Stimulated activated CD8-positive, alpha-beta memory T cell treated with anti-CD3 and anti-CD28 coated beads, Interleukin-4, amount 100 ng/mL, for 1 hour (primary cell): ENCODE measurements around the gene PRPH.
A peak's percentile ranks its signal among the peaks of the same experiment; 100 is the strongest.
"Not testable (repeated sequence)": the region's sequence is repeated elsewhere in the genome, so short reads cannot be mapped to it uniquely, and the experiment has no call there.

ENCODE experiments used
- DNase-seq, 2 donors: peaks; one replicate each; pipeline ENCODE4 v3.0.0-alpha.2; 2020; ENCODE audit warnings: low read depth in 2 of 2, low spot score in 1 of 2

Gene PRPH

GRCh38 chr12:49298160-49298559 lies 3.2 kb downstream of the PRPH start:
- no peak for DNase-seq

GRCh38 chr12:49301760-49302159 lies 6.8 kb downstream of the PRPH start:
- no peak for DNase-seq

- DNase-seq: no peak
Observed at GRCh38 chr12:49304161-49304560, 9.2 kb downstream of the PRPH start.

GRCh38 chr12:49305762-49306510 lies 11.0 kb downstream of the PRPH start:
- no peak for DNase-seq

- no peak for DNase-seq
Observed at GRCh38 chr12:49309386-49309785, 14.4 kb downstream of the PRPH start.

GRCh38 chr12:49310451-49311000 lies 15.6 kb downstream of the PRPH start:
- not testable (repeated sequence) for DNase-seq

GRCh38 chr12:49314811-49315210 lies 19.9 kb downstream of the PRPH start:
- no peak for DNase-seq

- not testable (repeated sequence) for DNase-seq
Observed at GRCh38 chr12:49317118-49317517, 22.2 kb downstream of the PRPH start.

GRCh38 chr12:49320411-49321103 lies 25.6 kb downstream of the PRPH start:
- not testable (repeated sequence) for DNase-seq

- DNase-seq: no peak
Observed at GRCh38 chr12:49322367-49322707, 27.4 kb downstream of the PRPH start.

- peak; percentile 82 to 93 for DNase-seq
Observed at GRCh38 chr12:49322708-49323523, 28.0 kb downstream of the PRPH start, which contains the start of gene TROAP. Gene TROAP (plus strand): TSS chr12:49323255. CDS start chr12:49323609, 354 bp downstream.

- no peak for DNase-seq
Observed at GRCh38 chr12:49323524-49324097, 28.7 kb downstream of the PRPH start.

- DNase-seq: no peak
Observed at GRCh38 chr12:49325606-49326005, 30.7 kb downstream of the PRPH start.

- no peak for DNase-seq
Observed at GRCh38 chr12:49327368-49327767, 32.4 kb downstream of the PRPH start.

GRCh38 chr12:49327887-49328286 lies 32.9 kb downstream of the PRPH start:
- no peak for DNase-seq

GRCh38 chr12:49328816-49329215 lies 33.9 kb downstream of the PRPH start:
- DNase-seq: no peak

GRCh38 chr12:49330032-49330619 lies 35.2 kb downstream of the PRPH start:
- no peak for DNase-seq

- no peak for DNase-seq
Observed at GRCh38 chr12:49330631-49331379, 35.9 kb downstream of the PRPH start.

- DNase-seq: no peak
Observed at GRCh38 chr12:49331380-49332222, 36.7 kb downstream of the PRPH start.
